Smooth muscle cell (in vitro differentiated cells): ENCODE results near the gene SLC30A2. TPM values are rescaled to one million over a fixed set of nuclear protein-coding genes. Genes with fewer than 3 reads are reported as not detected.

Experiments
- DNase-seq: peaks from one replicate; lab custom pipeline; 2025; ENCODE audit not compliant: unreplicated experiment; lab: John Stamatoyannopoulos, UW
- H2AFZ ChIP-seq: fragments of 200-600 bp; sonication (generic); 2 replicates; pipeline ENCODE4 v1.6.0; 2016; ENCODE audit warnings: antibody characterized with exemption, low read depth, mild to moderate bottlenecking
- H3F3A ChIP-seq: fragments of 200-600 bp; sonication (generic); 2 replicates; pipeline ENCODE4 v1.6.0; 2017; ENCODE audit warnings: antibody characterized with exemption, low read depth
- H3K27ac ChIP-seq: fragments of 200-600 bp; sonication (generic); 2 replicates; pipeline ENCODE4 v1.5.1; 2016; ENCODE audit warnings: low read depth, mild to moderate bottlenecking
- H3K27me3 ChIP-seq: fragments of 200-600 bp; sonication (generic); 2 replicates; pipeline ENCODE4 v1.6.1; 2016; ENCODE audit warnings: low read depth, mild to moderate bottlenecking
- H3K36me3 ChIP-seq: fragments of 200-600 bp; sonication (generic); 2 replicates; pipeline ENCODE4 v1.5.1; 2016; ENCODE audit warnings: low read depth
- H3K4me1 ChIP-seq: fragments of 200-600 bp; sonication (generic); 2 replicates; pipeline ENCODE4 v1.5.1; 2016; ENCODE audit warnings: low read depth
- H3K4me2 ChIP-seq: fragments of 200-600 bp; sonication (generic); 2 replicates; pipeline ENCODE4 v1.6.0; 2016; ENCODE audit warnings: mild to moderate bottlenecking
- H3K4me3 ChIP-seq: fragments of 200-600 bp; sonication (generic); 2 replicates; pipeline ENCODE4 v1.5.1; 2016; ENCODE audit warnings: mild to moderate bottlenecking
- H3K79me2 ChIP-seq: fragments of 200-600 bp; sonication (generic); 2 replicates; pipeline ENCODE4 v1.6.0; 2016; ENCODE audit warnings: low read depth, mild to moderate bottlenecking
- H3K9ac ChIP-seq: fragments of 200-600 bp; sonication (generic); 2 replicates; pipeline ENCODE4 v1.6.0; 2016; ENCODE audit warnings: low read depth
- H3K9me3 ChIP-seq: fragments of 200-600 bp; sonication (generic); replicated peaks from 2 replicates; pipeline ENCODE4 v1.5.1; 2016; ENCODE audit warnings: low read depth
- H4K20me1 ChIP-seq: fragments of 200-600 bp; sonication (generic); 2 replicates; pipeline ENCODE4 v1.6.0; 2016; ENCODE audit warnings: low read depth
- WGBS: methylation state at CpG from one replicate; pipeline ENCODE4 v1.1.7; 2016; ENCODE audit warnings: low lambda C conversion rate; 5-methylcytosine and 5-hydroxymethylcytosine counted together
- polyA plus RNA-seq: library from polyadenylated mRNA; unstranded; fragments of >200 nt; fragmentation: Nextera tagmentation; extraction: Ambion mirVana; gene quantifications from 2 replicates; pipeline ENCODE4 v1.2.1, GENCODE V29; 2016
- total RNA-seq: library from RNA; depleted of rRNA; stranded (reverse); fragments of >200 nt; gene quantifications from 2 replicates; pipeline ENCODE4 v1.2.3, GENCODE V29; 2014
- TF ChIP-seq, protein P1 (sequence below): fragments of 200-600 bp; sonication (generic); IDR thresholded peaks from 2 replicates; pipeline ENCODE4 v1.5.1; 2017; ENCODE audit warnings: borderline replicate concordance, mild to moderate bottlenecking, antibody characterized with exemption; ENCODE audit not compliant: insufficient read depth, poor library complexity, severe bottlenecking

The SLC30A2 gene
- total and polyA plus RNA-seq, 2 experiments from 2014 or later, result 0.27 to 0.53 TPM

- Histone ChIP-seq H3K79me2 (peaks cover 3% of the 10 kb centered on the region), H3K9me3 (no peaks in the 10 kb centered on the region), H3K27me3 (no peaks in the 10 kb centered on the region), H3K4me3 (no peak overlapping the region), H2AFZ (no peak overlapping the region), H3K27ac (peak overlapping the region; percentile 86), H3K9ac (peak overlapping the region; percentile 65), H4K20me1 (no peaks in the 10 kb centered on the region), H3K4me2 (peak overlapping the region; percentile 66), H3K4me1 (peaks cover 36% of the 10 kb centered on the region), H3K36me3 (no peaks in the 10 kb centered on the region), H3F3A (peaks cover 17% of the 10 kb centered on the region)
- TF ChIP-seq, protein P1, sequence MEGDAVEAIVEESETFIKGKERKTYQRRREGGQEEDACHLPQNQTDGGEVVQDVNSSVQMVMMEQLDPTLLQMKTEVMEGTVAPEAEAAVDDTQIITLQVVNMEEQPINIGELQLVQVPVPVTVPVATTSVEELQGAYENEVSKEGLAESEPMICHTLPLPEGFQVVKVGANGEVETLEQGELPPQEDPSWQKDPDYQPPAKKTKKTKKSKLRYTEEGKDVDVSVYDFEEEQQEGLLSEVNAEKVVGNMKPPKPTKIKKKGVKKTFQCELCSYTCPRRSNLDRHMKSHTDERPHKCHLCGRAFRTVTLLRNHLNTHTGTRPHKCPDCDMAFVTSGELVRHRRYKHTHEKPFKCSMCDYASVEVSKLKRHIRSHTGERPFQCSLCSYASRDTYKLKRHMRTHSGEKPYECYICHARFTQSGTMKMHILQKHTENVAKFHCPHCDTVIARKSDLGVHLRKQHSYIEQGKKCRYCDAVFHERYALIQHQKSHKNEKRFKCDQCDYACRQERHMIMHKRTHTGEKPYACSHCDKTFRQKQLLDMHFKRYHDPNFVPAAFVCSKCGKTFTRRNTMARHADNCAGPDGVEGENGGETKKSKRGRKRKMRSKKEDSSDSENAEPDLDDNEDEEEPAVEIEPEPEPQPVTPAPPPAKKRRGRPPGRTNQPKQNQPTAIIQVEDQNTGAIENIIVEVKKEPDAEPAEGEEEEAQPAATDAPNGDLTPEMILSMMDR, result no peak
- no peak for DNase-seq
- 23% methylated on average over 6 of the region's 6 CpGs for WGBS
Measured at GRCh38 chr1:26017606-26018005, 28.3 kb downstream of the SLC30A2 start.

GRCh38 chr1:26016953-26017545, 28.9 kb downstream of the SLC30A2 start:
- Histone ChIP-seq H3F3A (peaks cover 17% of the 10 kb centered on the region), H3K4me2 (peak overlapping the region; percentile 66), H3K36me3 (no peaks in the 10 kb centered on the region), H3K4me1 (peaks cover 34% of the 10 kb centered on the region), H3K27me3 (no peaks in the 10 kb centered on the region), H3K9me3 (no peaks in the 10 kb centered on the region), H2AFZ (no peak overlapping the region), H3K27ac (peak overlapping the region; percentile 86), H3K4me3 (no peak overlapping the region), H4K20me1 (no peaks in the 10 kb centered on the region), H3K79me2 (no peaks in the 10 kb centered on the region), H3K9ac (peak overlapping the region; percentile 65)
- no peak for DNase-seq
- WGBS, result 50% methylated on average over 6 of the region's 6 CpGs
- TF ChIP-seq, protein P1, result no peak

- peak overlapping the region; percentile 66 for H3K4me2 ChIP-seq
- H3K36me3 ChIP-seq, result no peaks in the 10 kb centered on the region
Measured at GRCh38 chr1:26016258-26016952, 29.5 kb downstream of the SLC30A2 start.

More at GRCh38 chr1:26016258-26016952, 29.5 kb downstream of the SLC30A2 start:
- TF ChIP-seq, protein P1, result no peak
- Histone ChIP-seq H3F3A (peaks cover 17% of the 10 kb centered on the region), H4K20me1 (no peaks in the 10 kb centered on the region), H3K27ac (peak overlapping the region; percentile 86), H3K4me3 (no peak overlapping the region), H3K9ac (no peak overlapping the region), H2AFZ (no peak overlapping the region), H3K27me3 (no peaks in the 10 kb centered on the region), H3K9me3 (no peaks in the 10 kb centered on the region), H3K79me2 (no peaks in the 10 kb centered on the region), H3K4me1 (peaks cover 29% of the 10 kb centered on the region)
- WGBS, result 58% methylated on average over 10 of the region's 10 CpGs
- DNase-seq, result no peak
